IMR-90 (cell line): ENCODE measurements around the gene ATG5. TPM values are rescaled to one million over a fixed set of nuclear protein-coding genes. Genes with fewer than 3 reads are reported as not detected.

Source experiments
- ATAC-seq: fragments of 200-7000 bp; cut with Tn5 transposase; 2 replicates; pipeline ENCODE4 v1.9.1; 2020; ENCODE audit warnings: low read depth, mild to moderate bottlenecking, moderate library complexity
- BruUV-seq: library from RNA; stranded (reverse); fragments of 400-500 nt; replicated peaks from 2 replicates; lab custom pipeline; 2021; lab: Mats Ljungman, UMichigan
- CTCF ChIA-PET: fragments of 300-600 bp; formaldehyde crosslinking; extraction: SDS; loops from one replicate; lab custom pipeline; 2021; ENCODE audit warnings: antibody characterized with exemption; lab: Yijun Ruan, JAX
- POLR2A ChIA-PET: fragments of 300-600 bp; sonication (Branson Sonifier 250); formaldehyde crosslinking; loops from one replicate; lab custom pipeline; 2022; ENCODE audit warnings: antibody characterized with exemption; ENCODE audit not compliant: unreplicated experiment; lab: Charles Lee
- DNase-seq: peaks from one replicate; pipeline ENCODE4 v3.0.0; 2013
- H2AFZ ChIP-seq: replicated peaks from 2 replicates; pipeline ENCODE3; 2013; ENCODE audit warnings: low read length, mild to moderate bottlenecking; ENCODE audit not compliant: poor library complexity
- H2AK5ac ChIP-seq: 2 replicates; pipeline ENCODE4 v1.6.1; 2013; ENCODE audit warnings: low read depth, low read length, inconsistent platforms
- H2AK9ac ChIP-seq: replicated peaks from 2 replicates; pipeline ENCODE3; 2013; ENCODE audit warnings: mild to moderate bottlenecking, low read depth, low read length, moderate library complexity; ENCODE audit not compliant: poor library complexity
- H2BK120ac ChIP-seq: 2 replicates; pipeline ENCODE4 v1.6.1; 2013; ENCODE audit warnings: low read depth, low read length, inconsistent platforms
- H2BK15ac ChIP-seq: 3 replicates; pipeline ENCODE4 v1.6.1; 2013; ENCODE audit warnings: low read depth, low read length, inconsistent platforms
- H2BK20ac ChIP-seq: 2 replicates; pipeline ENCODE4 v1.6.1; 2013; ENCODE audit warnings: low read depth, mild to moderate bottlenecking, inconsistent platforms, low read length, moderate library complexity
- H2BK5ac ChIP-seq: 2 replicates; pipeline ENCODE4 v1.6.1; 2013; ENCODE audit warnings: mild to moderate bottlenecking, low read depth, low read length, inconsistent platforms; ENCODE audit not compliant: poor library complexity, severe bottlenecking
- H3K14ac ChIP-seq: replicated peaks from 2 replicates; pipeline ENCODE4 v1.6.1; 2013; ENCODE audit warnings: low read depth, low read length, inconsistent platforms
- H3K18ac ChIP-seq: 2 replicates; pipeline ENCODE4 v1.6.1; 2013; ENCODE audit warnings: low read depth, low read length, control low read depth
- H3K23ac ChIP-seq: 2 replicates; pipeline ENCODE4 v1.6.1; 2013; ENCODE audit warnings: low read depth, low read length, inconsistent platforms
- H3K27ac ChIP-seq: 2 replicates; pipeline ENCODE4 v1.5.1; 2013; ENCODE audit warnings: mild to moderate bottlenecking, control low read depth, low read length; ENCODE audit not compliant: insufficient read depth
- H3K27me3 ChIP-seq: 2 replicates; pipeline ENCODE4 v1.6.1; 2013; ENCODE audit warnings: low read length; ENCODE audit not compliant: control insufficient read depth, insufficient read depth
- H3K36me3 ChIP-seq: 2 replicates; pipeline ENCODE4 v1.6.1; 2013; ENCODE audit warnings: low read length, mixed read lengths; ENCODE audit not compliant: control insufficient read depth, insufficient read depth
- H3K4ac ChIP-seq: 2 replicates; pipeline ENCODE4 v1.6.1; 2013; ENCODE audit warnings: low read depth, low read length, inconsistent platforms
- H3K4me1 ChIP-seq: 2 replicates; pipeline ENCODE4 v1.6.1; 2013; ENCODE audit warnings: low read length, mixed read lengths; ENCODE audit not compliant: control insufficient read depth, insufficient read depth
- H3K4me2 ChIP-seq: 2 replicates; pipeline ENCODE4 v1.6.1; 2013; ENCODE audit warnings: low read depth, mild to moderate bottlenecking, control low read depth, low read length, moderate library complexity
- H3K4me3 ChIP-seq: 2 replicates; pipeline ENCODE4 v1.5.1; 2013; ENCODE audit warnings: low read depth, mild to moderate bottlenecking, control low read depth, low read length, moderate library complexity; ENCODE audit not compliant: insufficient read depth
- H3K56ac ChIP-seq: 2 replicates; pipeline ENCODE4 v1.6.1; 2013; ENCODE audit warnings: low read length, inconsistent platforms; ENCODE audit not compliant: insufficient read depth; ENCODE audit errors: extremely low read depth
- H3K79me1 ChIP-seq, 2 experiments: 2 replicates each; pipeline ENCODE4 v1.6.1; 2013; ENCODE audit warnings: low read length in 2 of 2, inconsistent platforms in 1 of 2, low read depth in 1 of 2
- H3K9ac ChIP-seq: 2 replicates; pipeline ENCODE4 v1.6.1; 2013; ENCODE audit warnings: low read depth, low read length, control low read depth
- H3K9me1 ChIP-seq: 2 replicates; pipeline ENCODE4 v1.6.1; 2013; ENCODE audit warnings: low read length, inconsistent platforms; ENCODE audit not compliant: insufficient read depth
- H3K9me3 ChIP-seq: 2 replicates; pipeline ENCODE4 v1.6.1; 2013; ENCODE audit warnings: low read length; ENCODE audit not compliant: control insufficient read depth, insufficient read depth
- H4K20me1 ChIP-seq: 2 replicates; pipeline ENCODE4 v1.6.1; 2013; ENCODE audit warnings: low read length, inconsistent platforms; ENCODE audit not compliant: insufficient read depth
- H4K5ac ChIP-seq: 2 replicates; pipeline ENCODE4 v1.6.1; 2013; ENCODE audit warnings: mild to moderate bottlenecking, low read depth, low read length, control low read depth
- H4K8ac ChIP-seq, 2 experiments: 2 replicates each; pipeline ENCODE4 v1.6.1; 2013; ENCODE audit warnings: low read depth in 2 of 2, low read length in 2 of 2, control low read depth in 1 of 2, inconsistent platforms in 1 of 2
- H4K91ac ChIP-seq: 2 replicates; pipeline ENCODE4 v1.6.1; 2013; ENCODE audit warnings: low read depth, low read length, inconsistent platforms; ENCODE audit not compliant: insufficient read depth
- BHLHE40 ChIP-seq: fragments of 150-350 bp; IDR thresholded peaks from 2 replicates; pipeline ENCODE4 v1.6.1; 2016; ENCODE audit warnings: mild to moderate bottlenecking, low read depth, low read length
- CEBPB ChIP-seq: IDR thresholded peaks from 2 replicates; pipeline ENCODE4 v1.6.1; 2012; ENCODE audit warnings: low read depth, low read length, improper control_type of control experiment
- CHD1 ChIP-seq: IDR thresholded peaks from 2 replicates; pipeline ENCODE4 v1.6.1; 2012; ENCODE audit warnings: low read depth, low read length, improper control_type of control experiment
- CTCF ChIP-seq: conservative IDR thresholded peaks from 2 replicates; pipeline ENCODE4 v1.5.1; 2012; ENCODE audit warnings: mild to moderate bottlenecking, low read depth, low read length, improper control_type of control experiment
- ELK1 ChIP-seq: fragments of 150-350 bp; IDR thresholded peaks from 2 replicates; pipeline ENCODE4 v1.6.1; 2016; ENCODE audit warnings: low read depth, mild to moderate bottlenecking, low read length, moderate library complexity, borderline replicate concordance
- FOS ChIP-seq: fragments of 150-350 bp; IDR thresholded peaks from 2 replicates; pipeline ENCODE4 v1.6.1; 2016; ENCODE audit warnings: low read depth, low read length
- MAFK ChIP-seq: IDR thresholded peaks from 2 replicates; pipeline ENCODE4 v1.6.1; 2012; ENCODE audit warnings: low read depth, low read length, improper control_type of control experiment
- MAZ ChIP-seq: IDR thresholded peaks from 2 replicates; pipeline ENCODE4 v1.6.1; 2012; ENCODE audit warnings: low read depth, mild to moderate bottlenecking, low read length, improper control_type of control experiment, moderate library complexity, borderline replicate concordance
- MXI1 ChIP-seq: IDR thresholded peaks from 2 replicates; pipeline ENCODE4 v1.6.1; 2012; ENCODE audit warnings: low read depth, mild to moderate bottlenecking, low read length, moderate library complexity, borderline replicate concordance
- NFE2L2 ChIP-seq: fragments of 150-350 bp; IDR thresholded peaks from 2 replicates; pipeline ENCODE4 v1.6.1; 2016; ENCODE audit warnings: low read depth, mild to moderate bottlenecking, low read length
- POLR2A ChIP-seq: IDR thresholded peaks from 2 replicates; pipeline ENCODE4 v1.6.1; 2012; ENCODE audit warnings: mild to moderate bottlenecking, low read depth, low read length
- RAD21 ChIP-seq: IDR thresholded peaks from 2 replicates; pipeline ENCODE4 v1.6.1; 2012; ENCODE audit warnings: low read length, improper control_type of control experiment
- RCOR1 ChIP-seq: IDR thresholded peaks from 2 replicates; pipeline ENCODE4 v1.6.1; 2012; ENCODE audit warnings: mild to moderate bottlenecking, low read length, improper control_type of control experiment; ENCODE audit not compliant: insufficient replicate concordance
- SMC3 ChIP-seq: fragments of 150-350 bp; IDR thresholded peaks from 2 replicates; pipeline ENCODE4 v1.6.1; 2016; ENCODE audit warnings: low read depth, mild to moderate bottlenecking, antibody characterized with exemption, low read length, moderate library complexity
- USF2 ChIP-seq: fragments of 150-350 bp; IDR thresholded peaks from 2 replicates; pipeline ENCODE4 v1.6.1; 2017; ENCODE audit warnings: mild to moderate bottlenecking, antibody characterized with exemption, low read length, low read depth
- WGBS, 2 experiments: methylation state at CpG; one replicate each; pipeline versions ENCODE4 v1.1.5 to v1.1.7; 2013; ENCODE audit warnings: missing lambda C conversion rate in 2 of 2; ENCODE audit not compliant: insufficient read length in 1 of 2; ENCODE audit errors: extremely low coverage in 2 of 2; 5-methylcytosine and 5-hydroxymethylcytosine counted together
- dilution Hi-C: fragments of 300-500 bp; cut with HindIII; formaldehyde crosslinking; loops from one replicate; pipeline ENCODE4 v1.14.3; 2018; ENCODE audit warnings: low sequenced_read_pairs; ENCODE audit not compliant: unreplicated experiment
- in situ Hi-C: fragments of 300-500 bp; cut with MboI; formaldehyde crosslinking; loops from 3 replicates; pipeline ENCODE4 v1.14.3; 2019; ENCODE audit warnings: low sequenced_read_pairs, inconsistent platforms, mixed read lengths
- intact Hi-C: fragments of 100-400 bp; cut with micrococcal nuclease; formaldehyde crosslinking; loops from 2 replicates; pipeline ENCODE4 v1.10.0; 2022
- polyA plus RNA-seq, 3 experiments: library from polyadenylated mRNA; depleted of rRNA; stranded (reverse); fragments of >200 nt; gene quantifications; 2 replicates each; pipeline ENCODE4 v1.2.3, GENCODE V29; 2012; ENCODE audit warnings: low replicate concordance in 1 of 3
- total RNA-seq: library from RNA; depleted of rRNA; stranded (reverse); fragments of >200 nt; gene quantifications from 2 replicates; pipeline ENCODE4 v1.2.3, GENCODE V29; 2012

ATG5 gene
- total and polyA plus RNA-seq, 2 of the 4 experiments (the other 2 are of a cell fraction): 13.5 to 28.0 TPM

GRCh38 chr6:106293116-106293515 is 32.4 kb downstream of the ATG5 start:
- no peak overlapping the region for H3K9ac ChIP-seq
- intact Hi-C loops (no loop called here), dilution Hi-C loops (no loop called here), in situ Hi-C loops (no loop called here)
- no peak overlapping the region for H2BK120ac ChIP-seq
- no peak overlapping the region for H4K5ac ChIP-seq
- H3K36me3 ChIP-seq: peaks cover 4% of the 10 kb centered on the region
- no peak overlapping the region for H3K4ac ChIP-seq
- ATAC-seq (no peak), DNase-seq (no peak)
- no peak overlapping the region for H2AK9ac ChIP-seq
- H3K23ac ChIP-seq: no peak overlapping the region
- no peak for TF ChIP-seq USF2
- no peak for TF ChIP-seq ELK1
- no peak for TF ChIP-seq SMC3
- TF ChIP-seq MAFK: no peak
- TF ChIP-seq NFE2L2: no peak
- no peak for TF ChIP-seq RCOR1
- TF ChIP-seq POLR2A: no peak
- no peak for TF ChIP-seq CEBPB
- TF ChIP-seq MAZ: no peak
- no peak for TF ChIP-seq MXI1
- no peak for TF ChIP-seq RAD21
- no peak for TF ChIP-seq CTCF
- TF ChIP-seq BHLHE40: no peak
- no peak for TF ChIP-seq CHD1
- no peak for TF ChIP-seq FOS
- no peaks in the 10 kb centered on the region for H3K4me1 ChIP-seq
- H3K14ac ChIP-seq: no peak overlapping the region
- no peak overlapping the region for H2AK5ac ChIP-seq
- no peak overlapping the region for H3K4me2 ChIP-seq
- peaks cover 5 to 49% of the 10 kb centered on the region in 2 experiments; a peak in 3 of 4 replicates for H3K79me1 ChIP-seq
- no peaks in the 10 kb centered on the region for H3K27me3 ChIP-seq
- CTCF ChIA-PET: interaction anchor here (0.7 kb wide), 1 partner anchor 42 kb away, joined by 3 read pairs; no protein-coding TSS in a partner anchor
- H4K8ac ChIP-seq: no peak overlapping the region
- H3K18ac ChIP-seq: no peak overlapping the region
- no peak overlapping the region for H4K91ac ChIP-seq
- H2BK5ac ChIP-seq: no peak overlapping the region
- H2BK15ac ChIP-seq: no peak overlapping the region
- H3K56ac ChIP-seq: no peak overlapping the region
- peaks cover 2% of the 10 kb centered on the region; the same call in 1 of the 2 replicates for H3K9me3 ChIP-seq
- H2BK20ac ChIP-seq: no peak overlapping the region
- POLR2A ChIA-PET: no interaction called here
- H3K27ac ChIP-seq: no peak overlapping the region
- H2AFZ ChIP-seq: no peak overlapping the region
- no peaks in the 10 kb centered on the region for H4K20me1 ChIP-seq
- H3K4me3 ChIP-seq: no peak overlapping the region
- WGBS, 2 experiments: no CpG with 5 or more reads among the region's 1 CpG
- BruUV-seq: no TSS peak
- H3K9me1 ChIP-seq: no peaks in the 10 kb centered on the region; the same call in 1 of the 2 replicates
